Stimulated activated naive CD8-positive, alpha-beta T cell treated with anti-CD3 and anti-CD28 coated beads, Interleukin-15, Interleukin-2, amounts not matched to agents 100 ng/mL and 50 ng/mL, for 24 hours (primary cell): ENCODE data around the gene RGS4.

Source experiments
- H3K27ac Mint-ChIP-seq: one replicate; pipeline ENCODE4 v1.8.0; 2021; ENCODE audit warnings: mild to moderate bottlenecking, mixed read lengths
- H3K27me3 Mint-ChIP-seq: one replicate; pipeline ENCODE4 v1.8.0; 2021; ENCODE audit warnings: mixed read lengths
- H3K36me3 Mint-ChIP-seq: one replicate; pipeline ENCODE4 v1.8.0; 2021; ENCODE audit warnings: low read depth, mixed read lengths
- H3K4me1 Mint-ChIP-seq: one replicate; pipeline ENCODE4 v1.8.0; 2021; ENCODE audit warnings: low read depth, mixed read lengths
- H3K4me3 Mint-ChIP-seq: one replicate; pipeline ENCODE4 v1.8.0; 2021; ENCODE audit warnings: mild to moderate bottlenecking, mixed read lengths
- H3K9me3 Mint-ChIP-seq: one replicate; pipeline ENCODE4 v1.8.0; 2021; ENCODE audit warnings: mixed read lengths

Gene RGS4

GRCh38 chr1:163069142-163069541, at the start of gene RGS4:
RGS4 (plus strand) TSS chr1:163069361; CDS start chr1:163069485, 124 bp downstream.
- Mint-ChIP-seq H3K4me1 (no peaks in the 10 kb centered on the region), H3K4me3 (no peak within 1 kb of the TSS), H3K36me3 (no peaks in the 10 kb centered on the region), H3K9me3 (no peaks in the 10 kb centered on the region), H3K27me3 (peaks cover 53% of the 10 kb centered on the region), H3K27ac (no peak within 1 kb of the TSS)

DNA sequence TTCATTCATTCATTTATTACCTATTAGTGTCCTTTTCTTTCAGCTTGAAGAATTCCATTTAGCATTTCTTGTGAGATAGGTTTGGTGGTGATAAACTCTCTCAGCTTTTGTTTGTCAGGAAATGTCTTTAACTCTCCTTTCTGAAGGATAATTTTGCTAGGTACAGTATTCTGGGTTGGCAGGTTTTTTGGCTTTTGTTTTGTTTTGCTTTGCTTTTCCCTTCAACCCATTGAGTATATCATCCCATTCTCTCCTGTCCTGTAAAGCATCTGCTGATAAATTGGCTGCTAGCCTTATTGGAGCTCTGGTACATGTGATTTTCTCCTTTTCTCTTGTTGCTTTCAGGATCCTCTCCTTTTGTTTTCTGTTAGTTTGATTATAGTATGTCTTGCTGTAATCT, 47.0 kb upstream of the RGS4 start:
- H3K27me3 Mint-ChIP-seq = peaks cover 3% of the 10 kb centered on the region
- H3K27ac Mint-ChIP-seq = no peak overlapping the region
- peaks cover 26% of the 10 kb centered on the region for H3K9me3 Mint-ChIP-seq
- no peak overlapping the region for H3K4me3 Mint-ChIP-seq
- no peaks in the 10 kb centered on the region for H3K4me1 Mint-ChIP-seq
- H3K36me3 Mint-ChIP-seq = no peaks in the 10 kb centered on the region

DNA sequence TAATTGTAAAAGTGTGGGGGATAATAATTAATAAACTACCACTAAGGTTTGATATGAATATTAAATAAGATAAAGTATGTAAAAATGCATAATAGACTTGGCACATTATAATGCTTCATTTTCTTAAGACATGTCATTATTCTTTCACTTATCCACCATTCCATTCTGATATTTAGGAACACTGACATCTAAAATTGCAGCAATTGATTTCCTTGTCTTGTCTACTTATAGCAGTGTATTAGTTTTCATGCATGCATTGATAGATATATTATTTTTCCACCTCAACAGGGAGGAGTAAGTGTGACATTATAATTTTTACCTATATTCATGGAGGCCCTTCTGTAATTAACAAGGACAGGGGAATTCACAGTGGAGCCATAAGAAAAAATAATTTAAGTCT, 41.6 kb upstream of the RGS4 start:
- Mint-ChIP-seq H3K27me3 (peaks cover 9% of the 10 kb centered on the region), H3K4me3 (no peak overlapping the region), H3K36me3 (no peaks in the 10 kb centered on the region), H3K9me3 (peaks cover 13% of the 10 kb centered on the region), H3K27ac (no peak overlapping the region), H3K4me1 (no peaks in the 10 kb centered on the region)

GRCh38 chr1:163029901-163030300, 39.3 kb upstream of the RGS4 start:
- Mint-ChIP-seq H3K27me3 (peaks cover 17% of the 10 kb centered on the region), H3K9me3 (peaks cover 3% of the 10 kb centered on the region)

DNA sequence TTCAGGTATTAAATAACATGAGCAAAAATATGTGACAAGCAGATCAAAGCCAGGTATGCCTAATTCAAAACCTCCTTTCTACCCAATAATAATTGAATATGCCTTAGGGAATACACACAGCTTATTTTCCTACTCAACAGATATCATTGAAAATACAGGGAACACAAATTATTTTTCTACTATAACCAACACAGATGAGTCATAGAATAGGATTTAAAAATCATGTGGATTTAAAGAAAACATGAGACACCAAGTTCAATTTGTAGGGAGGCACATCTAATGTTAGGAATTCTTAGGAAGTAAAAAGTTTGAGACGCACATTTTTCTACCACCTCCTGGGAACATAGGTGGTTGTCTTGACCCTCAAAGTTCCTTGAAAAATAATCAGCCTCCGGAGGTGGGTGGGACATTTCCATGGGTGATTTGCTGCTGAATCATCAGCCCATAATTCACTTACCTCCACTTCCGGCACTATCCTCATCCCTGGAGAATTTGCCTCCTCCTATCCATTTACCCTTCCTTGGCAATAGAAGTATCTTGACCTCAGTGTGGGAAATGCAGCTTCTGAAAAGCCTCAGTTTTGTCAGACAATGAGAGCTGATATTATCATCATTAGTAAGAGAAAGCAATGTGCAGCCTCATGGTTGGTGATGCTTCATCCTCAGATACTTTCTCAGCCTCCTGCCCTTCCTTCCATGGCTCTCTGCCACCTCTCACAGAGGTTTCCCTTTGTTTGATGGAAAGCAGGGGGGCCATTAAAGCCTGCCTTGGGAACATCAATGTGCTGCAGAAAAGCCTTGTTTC, 33.5 kb upstream of the RGS4 start:
- no peaks in the 10 kb centered on the region for H3K4me1 Mint-ChIP-seq
- H3K27ac Mint-ChIP-seq = no peak overlapping the region
- no peaks in the 10 kb centered on the region for H3K9me3 Mint-ChIP-seq
- H3K4me3 Mint-ChIP-seq = no peak overlapping the region
- H3K27me3 Mint-ChIP-seq = peaks cover 15% of the 10 kb centered on the region
- no peaks in the 10 kb centered on the region for H3K36me3 Mint-ChIP-seq

More at GRCh38 chr1:163029901-163030300, 39.3 kb upstream of the RGS4 start:
- Mint-ChIP-seq H3K4me1 (no peaks in the 10 kb centered on the region), H3K36me3 (no peaks in the 10 kb centered on the region), H3K27ac (no peak overlapping the region), H3K4me3 (no peak overlapping the region)

- Mint-ChIP-seq H3K27me3 (peaks cover 15% of the 10 kb centered on the region), H3K4me1 (no peaks in the 10 kb centered on the region), H3K9me3 (no peaks in the 10 kb centered on the region), H3K36me3 (no peaks in the 10 kb centered on the region), H3K27ac (no peak overlapping the region), H3K4me3 (no peak overlapping the region)
Measured at GRCh38 chr1:163036671-163037070, 32.5 kb upstream of the RGS4 start.

DNA sequence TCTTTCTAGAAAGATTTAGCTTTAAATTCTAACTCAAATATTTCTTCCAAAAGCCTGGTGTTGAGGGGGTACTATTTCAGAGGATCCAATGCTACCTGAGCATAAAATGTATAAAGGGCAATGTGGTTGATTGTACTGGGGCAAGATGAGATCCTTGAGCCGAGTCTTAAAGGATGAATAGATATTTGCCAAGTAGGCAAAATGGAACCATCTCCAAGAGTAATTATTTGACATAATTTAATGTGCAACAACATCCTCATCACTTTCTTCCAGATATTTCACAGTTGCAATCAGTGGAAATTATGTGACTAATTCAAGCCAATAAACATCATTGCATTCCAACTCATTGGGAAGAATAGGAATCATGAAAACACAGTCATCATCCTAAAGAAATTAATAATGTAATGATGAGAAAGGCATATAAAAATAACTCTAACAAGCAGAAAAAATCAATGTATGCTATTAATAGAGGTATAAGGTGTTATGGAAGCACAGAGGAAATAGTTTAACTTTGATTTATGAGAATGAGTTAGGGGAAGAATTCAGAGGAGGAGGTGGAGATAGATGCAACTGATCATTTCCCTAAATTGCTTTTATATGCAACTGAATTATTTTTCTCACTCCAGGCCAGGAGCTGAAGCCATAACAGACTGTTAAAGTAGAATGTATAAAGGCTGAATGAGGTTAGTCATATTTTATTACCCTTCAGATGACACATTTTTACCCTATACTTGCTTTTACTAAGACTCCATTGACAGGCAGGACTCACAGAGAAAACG, 30.0 kb upstream of the RGS4 start:
- peaks cover 14% of the 10 kb centered on the region for H3K27me3 Mint-ChIP-seq
- no peak overlapping the region for H3K27ac Mint-ChIP-seq
- H3K36me3 Mint-ChIP-seq = no peaks in the 10 kb centered on the region
- no peak overlapping the region for H3K4me3 Mint-ChIP-seq
- H3K9me3 Mint-ChIP-seq = no peaks in the 10 kb centered on the region
- H3K4me1 Mint-ChIP-seq = no peaks in the 10 kb centered on the region

GRCh38 chr1:163039707-163040093, 29.5 kb upstream of the RGS4 start:
- H3K9me3 Mint-ChIP-seq = no peaks in the 10 kb centered on the region

DNA sequence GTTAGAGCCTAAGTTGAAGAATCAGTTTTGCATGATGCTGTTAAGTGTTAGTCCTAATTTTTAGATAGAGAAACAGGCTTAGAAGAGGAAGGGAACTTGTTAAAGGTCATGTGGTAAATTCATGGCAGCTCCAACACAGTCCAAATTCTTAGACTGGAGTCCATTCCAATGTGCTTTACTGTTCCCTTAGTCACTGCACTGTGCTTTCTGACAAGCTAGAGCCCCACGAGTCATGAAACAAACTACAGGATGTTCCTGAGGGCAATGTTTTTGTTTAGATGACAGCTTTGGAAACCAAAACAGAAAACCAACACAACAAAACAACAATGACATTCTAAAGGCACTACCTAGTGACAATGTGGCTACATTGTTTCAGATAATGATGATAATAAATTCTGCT, 23.1 kb upstream of the RGS4 start:
- Mint-ChIP-seq H3K4me1 (no peaks in the 10 kb centered on the region), H3K4me3 (no peak overlapping the region), H3K27ac (no peak overlapping the region), H3K27me3 (peaks cover 16% of the 10 kb centered on the region), H3K9me3 (no peaks in the 10 kb centered on the region), H3K36me3 (no peaks in the 10 kb centered on the region)

More at GRCh38 chr1:163039707-163040093, 29.5 kb upstream of the RGS4 start:
- no peaks in the 10 kb centered on the region for H3K36me3 Mint-ChIP-seq
- H3K27ac Mint-ChIP-seq = no peak overlapping the region
- no peaks in the 10 kb centered on the region for H3K4me1 Mint-ChIP-seq
- H3K27me3 Mint-ChIP-seq = peaks cover 20% of the 10 kb centered on the region
- H3K4me3 Mint-ChIP-seq = no peak overlapping the region

- Mint-ChIP-seq H3K4me1 (no peaks in the 10 kb centered on the region), H3K9me3 (no peaks in the 10 kb centered on the region), H3K27ac (no peak overlapping the region), H3K36me3 (no peaks in the 10 kb centered on the region), H3K27me3 (peaks cover 9% of the 10 kb centered on the region), H3K4me3 (no peak overlapping the region)
Measured at GRCh38 chr1:163047951-163048659, 21.1 kb upstream of the RGS4 start.

- peaks cover 15% of the 10 kb centered on the region for H3K27me3 Mint-ChIP-seq
- H3K9me3 Mint-ChIP-seq = no peaks in the 10 kb centered on the region
- no peaks in the 10 kb centered on the region for H3K4me1 Mint-ChIP-seq
- H3K27ac Mint-ChIP-seq = no peak overlapping the region
- no peak overlapping the region for H3K4me3 Mint-ChIP-seq
- no peaks in the 10 kb centered on the region for H3K36me3 Mint-ChIP-seq
Measured at GRCh38 chr1:163048869-163049268, 20.3 kb upstream of the RGS4 start.

- H3K9me3 Mint-ChIP-seq = no peaks in the 10 kb centered on the region
- no peaks in the 10 kb centered on the region for H3K4me1 Mint-ChIP-seq
Measured at GRCh38 chr1:163049296-163049695, 19.9 kb upstream of the RGS4 start.

GRCh38 chr1:163050496-163050895, 18.7 kb upstream of the RGS4 start:
- H3K27me3 Mint-ChIP-seq = peaks cover 5% of the 10 kb centered on the region
- no peaks in the 10 kb centered on the region for H3K9me3 Mint-ChIP-seq
- no peak overlapping the region for H3K27ac Mint-ChIP-seq
- no peaks in the 10 kb centered on the region for H3K36me3 Mint-ChIP-seq
- no peaks in the 10 kb centered on the region for H3K4me1 Mint-ChIP-seq
- no peak overlapping the region for H3K4me3 Mint-ChIP-seq

More at GRCh38 chr1:163049296-163049695, 19.9 kb upstream of the RGS4 start:
- Mint-ChIP-seq H3K27ac (no peak overlapping the region), H3K27me3 (peaks cover 12% of the 10 kb centered on the region), H3K36me3 (no peaks in the 10 kb centered on the region), H3K4me3 (no peak overlapping the region)

GRCh38 chr1:163054181-163054591, 15.0 kb upstream of the RGS4 start:
- Mint-ChIP-seq H3K4me1 (no peaks in the 10 kb centered on the region), H3K27me3 (peaks cover 10% of the 10 kb centered on the region), H3K36me3 (no peaks in the 10 kb centered on the region), H3K4me3 (no peak overlapping the region), H3K27ac (no peak overlapping the region), H3K9me3 (no peaks in the 10 kb centered on the region)

DNA sequence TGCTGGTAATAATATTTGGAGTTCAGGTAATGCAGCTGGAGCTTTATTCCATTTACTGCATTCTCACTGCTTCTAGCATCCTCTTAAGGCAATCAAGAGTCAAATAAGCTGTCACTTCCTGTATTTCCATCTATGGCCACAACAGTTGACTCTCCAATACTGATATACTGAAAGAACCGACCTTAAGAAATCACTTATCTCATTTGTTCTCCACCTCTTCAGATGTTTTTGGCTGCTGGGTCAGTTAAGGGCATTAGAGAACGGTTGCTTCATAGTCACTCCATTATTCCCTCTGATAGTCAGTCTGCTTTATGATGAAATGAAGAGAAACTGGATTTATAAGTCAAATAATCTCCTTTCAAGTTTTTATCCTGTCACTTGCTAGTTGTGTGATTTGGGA, 14.2 kb upstream of the RGS4 start:
- H3K4me3 Mint-ChIP-seq = no peak overlapping the region
- no peaks in the 10 kb centered on the region for H3K4me1 Mint-ChIP-seq
- H3K9me3 Mint-ChIP-seq = no peaks in the 10 kb centered on the region
- no peaks in the 10 kb centered on the region for H3K36me3 Mint-ChIP-seq
- H3K27me3 Mint-ChIP-seq = peaks cover 10% of the 10 kb centered on the region
- no peak overlapping the region for H3K27ac Mint-ChIP-seq
